ENCODE results near the gene PVALEF.

The PVALEF gene

DNA sequence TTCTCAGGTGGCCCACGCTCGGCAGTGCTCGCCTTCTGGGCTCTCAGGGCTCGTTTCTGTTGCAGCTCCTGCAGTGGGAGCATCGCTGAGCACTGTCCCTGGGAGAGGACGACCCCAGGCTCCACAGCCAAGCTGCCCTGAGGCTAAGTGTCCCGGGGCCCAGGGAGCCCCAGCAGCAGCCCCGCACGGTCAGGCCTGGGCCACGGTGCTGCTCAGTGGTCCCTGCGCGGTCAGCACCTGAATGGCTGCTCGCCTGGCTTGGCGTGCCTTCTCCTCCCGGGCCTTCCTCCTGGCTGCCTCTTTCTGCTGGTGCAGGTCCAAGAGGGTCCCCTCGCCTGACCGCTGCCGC, 34.1 kb downstream of the PVALEF start:
- no peak for DNase-seq

DNA sequence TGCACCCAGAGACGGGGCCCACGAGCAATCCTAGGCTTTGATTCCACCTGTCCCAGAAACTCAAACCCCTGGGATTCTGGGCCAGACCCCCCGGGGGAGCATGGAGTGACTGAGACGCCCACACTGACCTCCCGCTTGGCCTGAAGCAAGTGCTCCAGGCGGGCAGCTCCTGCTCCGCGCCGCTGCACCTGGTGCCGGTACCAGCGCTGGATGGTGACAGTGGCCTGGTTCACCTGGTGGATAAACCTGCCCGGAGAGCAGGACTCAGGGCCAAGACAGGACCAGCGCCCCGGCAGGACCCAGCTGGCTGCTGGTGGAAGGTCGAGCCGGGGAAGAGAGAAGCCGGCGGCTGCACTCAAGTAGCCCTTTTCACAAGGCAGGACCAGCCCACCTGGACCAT, 34.9 kb downstream of the PVALEF start:
- no peak for DNase-seq

DNA sequence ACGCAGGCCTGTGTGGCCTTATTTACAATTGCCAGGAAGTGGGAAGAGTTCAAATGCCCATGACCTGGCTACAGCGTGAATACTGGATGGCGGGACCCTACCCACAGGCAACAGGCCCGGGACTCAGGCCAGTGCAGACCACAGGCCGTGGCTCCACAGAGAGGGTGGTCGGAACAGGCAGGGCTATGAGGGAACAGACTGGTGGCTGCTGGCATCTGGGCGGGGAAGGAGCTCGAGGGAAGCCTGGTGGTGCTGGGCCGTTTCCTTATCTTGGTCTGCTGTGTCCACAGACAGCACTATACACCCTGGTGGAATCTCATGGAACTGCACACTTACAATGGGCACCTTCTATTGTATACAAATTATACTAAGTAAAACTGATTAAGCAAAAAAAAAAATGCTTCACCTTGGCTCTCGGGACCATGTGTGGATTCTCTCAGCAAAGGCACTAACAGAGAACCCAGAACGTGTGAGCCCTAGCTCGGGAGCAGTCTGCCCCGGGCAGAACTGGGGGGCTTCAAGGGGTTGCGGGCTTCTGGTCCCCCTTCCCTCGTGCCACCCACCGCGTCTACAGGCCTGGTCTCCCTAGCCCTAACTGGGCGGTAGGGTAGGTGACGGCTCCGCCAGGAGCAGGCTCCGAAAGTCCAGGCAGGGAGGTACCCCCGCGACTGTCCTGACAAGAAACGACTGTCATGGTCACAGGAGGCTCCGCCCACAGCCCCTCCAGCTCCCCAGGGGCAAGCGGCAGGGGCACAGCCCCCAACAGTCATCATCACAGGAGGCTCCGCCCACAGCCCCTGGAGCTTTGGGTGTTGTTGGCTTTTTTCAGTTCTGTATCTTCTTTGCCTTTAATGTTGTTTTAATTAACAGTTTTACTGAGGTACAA, 35.6 kb downstream of the PVALEF start:
- DNase-seq: no peak

DNA sequence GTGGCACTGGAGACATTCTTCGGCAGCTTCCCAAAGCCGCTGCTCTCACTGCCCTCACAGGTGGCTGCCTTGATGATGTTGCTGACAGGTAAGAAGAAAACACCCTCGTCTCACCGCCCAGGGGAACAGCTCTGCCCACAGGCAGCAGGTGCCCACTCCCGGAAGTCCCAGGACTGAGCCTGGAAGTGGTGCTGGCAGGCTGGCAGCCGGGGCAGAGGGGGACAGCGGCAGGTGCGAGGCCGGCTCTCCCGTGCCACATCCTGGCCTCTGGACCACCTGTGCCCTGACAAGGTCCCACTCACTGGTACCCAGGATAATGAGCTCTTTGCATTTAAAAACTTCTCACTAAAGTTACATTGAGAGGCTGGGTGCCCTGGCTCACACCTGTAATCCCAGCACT, 37.0 kb downstream of the PVALEF start:
- no peak for DNase-seq

DNA sequence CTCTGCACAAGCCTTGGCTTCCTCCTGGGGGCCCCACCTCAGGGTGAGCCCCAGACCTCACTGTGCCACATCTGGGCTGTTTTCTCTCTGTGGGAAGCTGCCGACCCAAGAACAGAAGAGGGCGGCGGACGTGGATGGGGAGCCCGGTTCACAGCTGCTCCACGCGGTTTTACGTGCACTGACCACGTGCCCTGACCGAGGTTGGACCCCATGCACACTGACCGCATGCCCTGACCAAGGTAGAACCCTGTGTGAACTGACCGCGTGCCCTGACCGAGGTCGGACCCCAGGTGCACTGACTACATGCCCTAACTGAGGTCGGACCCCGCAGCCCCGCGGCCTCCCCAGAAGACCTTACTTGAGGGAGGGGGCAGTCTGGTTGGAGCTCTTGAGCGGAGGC, 37.8 kb downstream of the PVALEF start:
- DNase-seq: no peak

DNA sequence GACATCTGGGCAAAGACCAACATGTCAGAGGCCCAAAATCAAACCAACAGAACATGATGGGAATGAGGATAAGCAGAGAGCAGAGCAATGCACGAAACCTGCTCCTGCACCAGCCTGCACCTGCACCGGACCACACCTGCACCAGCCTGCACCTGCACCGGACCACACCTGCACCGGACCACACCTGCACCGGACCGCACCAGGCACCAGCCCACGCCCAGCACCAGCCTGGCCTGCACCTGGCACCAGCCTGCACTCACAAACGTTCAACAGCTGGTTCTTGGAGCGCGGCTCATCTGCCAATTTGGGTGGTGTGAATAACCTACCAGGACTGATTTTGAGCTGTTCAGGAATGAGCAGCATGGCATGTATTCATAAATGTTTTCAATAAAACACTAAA, 39.3 kb downstream of the PVALEF start:
- no peak for DNase-seq

DNA sequence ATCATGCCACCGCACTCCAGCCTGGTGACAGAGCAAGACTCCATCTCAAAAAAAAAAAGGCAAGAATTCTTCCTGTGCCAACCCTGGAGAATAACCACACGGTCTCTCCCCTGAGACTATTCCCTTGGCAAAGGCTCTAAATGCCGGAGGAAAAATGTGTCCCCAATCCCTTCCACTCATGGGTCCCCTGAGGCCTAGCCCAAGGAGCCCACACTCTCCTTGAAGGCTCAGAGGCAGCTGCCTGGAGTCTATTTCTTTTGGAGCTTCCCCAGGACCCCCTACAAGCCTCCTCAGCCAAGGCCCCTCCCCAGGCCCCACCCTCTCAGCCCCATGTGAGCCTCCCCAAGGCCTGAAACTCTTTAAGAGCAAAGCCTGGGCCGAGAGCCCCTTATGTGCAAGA, 40.9 kb downstream of the PVALEF start:
- DNase-seq: no peak

DNA sequence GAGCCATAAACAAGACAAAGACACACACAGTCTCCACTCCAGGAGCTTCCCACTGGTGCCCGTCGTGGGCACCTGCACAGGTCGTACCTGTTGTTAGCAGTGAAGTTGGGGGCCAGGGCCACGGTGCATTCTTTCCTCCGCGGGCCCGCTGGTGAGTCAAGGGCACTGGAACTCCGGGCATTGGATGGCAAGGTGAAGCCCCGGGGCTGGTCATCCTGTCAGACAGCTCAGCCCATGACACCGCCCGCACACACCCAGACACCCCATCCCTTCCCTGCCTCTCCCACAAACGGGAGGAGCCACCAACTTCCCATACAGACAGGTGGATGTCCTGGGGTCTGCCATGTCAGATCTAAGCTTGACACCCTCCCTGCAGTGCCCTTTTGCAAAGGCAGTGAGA, 41.4 kb downstream of the PVALEF start:
- no peak for DNase-seq

DNA sequence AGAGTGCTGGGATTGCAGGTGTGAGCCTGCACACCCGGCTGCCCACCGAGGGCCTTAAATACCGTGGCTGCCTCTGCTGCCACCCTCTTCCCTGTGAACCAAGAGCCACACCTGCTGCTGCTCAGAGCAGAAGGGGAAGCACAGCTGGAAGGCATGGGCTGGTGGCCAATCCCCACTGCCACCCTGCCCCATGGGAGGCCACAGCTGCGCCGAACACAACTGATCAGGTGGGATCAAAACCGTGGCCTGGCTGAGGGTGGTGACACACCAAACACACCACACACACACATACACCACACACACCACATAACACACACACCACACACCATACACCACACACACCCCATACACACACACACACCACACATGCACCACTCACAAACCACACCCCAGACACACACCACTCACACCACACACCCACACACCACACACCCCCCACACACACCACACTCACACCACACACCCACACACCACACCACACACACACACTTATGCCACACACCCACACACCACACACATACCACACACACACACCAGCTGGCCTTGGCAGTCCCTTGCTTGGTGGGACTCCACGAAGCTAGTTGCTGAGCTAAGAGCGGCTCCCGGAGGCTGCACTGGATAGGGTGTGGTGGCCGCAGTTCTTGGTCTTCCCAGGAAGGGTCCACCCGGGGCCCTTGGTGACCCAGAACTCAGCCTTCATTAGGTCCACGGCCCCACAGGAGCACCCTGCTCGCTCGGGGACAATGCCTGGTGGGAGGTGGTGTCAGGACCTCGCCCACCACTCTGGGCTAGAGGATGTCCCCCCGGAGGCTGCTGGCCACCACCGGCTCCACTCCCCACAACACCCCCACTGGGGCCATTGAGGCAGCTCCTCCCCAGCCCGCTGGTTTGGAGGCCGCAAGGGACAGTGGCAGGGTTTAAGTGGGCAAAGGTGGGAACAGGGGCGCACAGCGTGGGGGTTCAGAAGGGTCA, 42.6 kb downstream of the PVALEF start:
- DNase-seq: no peak

DNA sequence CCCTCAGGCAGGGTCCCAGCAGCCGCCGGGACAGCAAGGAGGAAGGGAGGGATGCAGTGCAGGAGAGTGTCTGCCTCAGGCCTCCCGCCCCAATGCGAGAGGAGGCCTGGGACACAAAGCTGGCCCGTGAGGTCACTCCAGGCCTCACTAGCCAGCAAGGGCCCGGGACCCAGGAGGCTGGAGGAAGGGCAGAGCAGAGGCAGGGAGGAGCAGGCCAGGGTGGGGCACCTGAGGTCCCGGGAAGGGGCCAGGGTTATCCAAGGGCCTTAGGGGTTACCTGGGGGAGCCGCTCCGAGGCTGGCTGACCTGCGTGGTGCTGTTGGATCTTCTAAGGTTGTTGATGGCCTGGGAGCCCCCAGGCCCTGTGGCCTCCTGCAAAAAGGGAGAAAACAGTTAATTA, 43.3 kb downstream of the PVALEF start:
- DNase-seq: no peak

DNA sequence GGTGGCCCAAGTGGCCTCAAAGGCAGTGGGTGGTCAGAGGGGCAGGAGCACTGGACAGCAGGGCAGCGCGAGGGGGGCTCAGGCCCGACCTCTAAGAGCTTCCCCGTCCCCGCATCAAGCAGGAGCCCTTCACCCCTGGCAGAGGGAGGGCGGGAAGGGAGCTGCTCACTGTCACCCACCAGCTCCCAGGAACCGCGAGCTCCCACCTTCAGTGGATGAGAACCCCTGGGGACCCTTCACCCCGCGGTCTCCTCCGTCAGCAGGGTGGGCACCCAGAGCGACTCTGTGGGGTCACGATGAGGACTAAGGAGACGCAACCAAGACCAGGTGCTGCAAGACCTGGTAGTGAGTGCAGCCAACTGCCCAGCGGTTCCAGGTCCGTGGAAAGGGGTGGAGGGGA, 43.8 kb downstream of the PVALEF start:
- no peak for DNase-seq

DNA sequence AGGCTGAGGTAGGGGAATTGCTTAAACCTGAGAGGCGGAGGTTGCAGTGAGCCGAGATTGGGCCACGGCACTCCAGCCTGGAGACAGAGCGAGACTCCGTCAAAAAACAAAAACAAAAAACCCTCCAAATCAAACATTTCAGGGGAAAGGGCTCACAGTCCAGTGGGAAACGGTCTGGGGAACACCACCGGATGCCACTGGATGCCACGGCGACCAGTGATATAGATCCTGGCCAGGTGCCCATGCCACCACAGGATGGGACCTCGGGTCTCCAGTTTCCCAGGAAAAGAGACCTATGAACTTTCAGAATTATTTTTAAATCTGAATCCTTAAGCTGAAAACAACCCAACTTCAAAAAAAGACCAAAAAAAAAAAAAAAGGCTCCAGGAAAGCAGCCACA, 45.2 kb downstream of the PVALEF start:
- DNase-seq: no peak

DNA sequence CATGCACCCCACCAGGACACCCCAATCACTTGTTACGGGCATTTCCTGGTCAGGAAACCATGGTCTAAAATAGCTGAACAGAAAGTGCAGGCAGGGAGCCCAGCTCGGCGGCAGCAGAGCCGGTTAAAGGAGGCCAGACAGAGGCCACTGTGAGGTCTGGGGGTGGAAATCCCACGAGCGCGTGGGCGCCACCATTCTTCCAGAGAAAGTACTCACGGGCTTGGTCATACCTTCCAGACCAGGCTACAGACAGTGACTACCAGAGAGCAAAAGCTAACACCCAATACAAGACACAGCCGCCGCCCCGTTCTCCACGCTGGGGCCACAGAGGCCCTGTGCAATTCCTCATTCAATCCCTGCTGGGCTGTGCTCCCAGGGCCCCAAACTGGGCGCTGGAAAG, 45.6 kb downstream of the PVALEF start:
- DNase-seq: no peak

DNA sequence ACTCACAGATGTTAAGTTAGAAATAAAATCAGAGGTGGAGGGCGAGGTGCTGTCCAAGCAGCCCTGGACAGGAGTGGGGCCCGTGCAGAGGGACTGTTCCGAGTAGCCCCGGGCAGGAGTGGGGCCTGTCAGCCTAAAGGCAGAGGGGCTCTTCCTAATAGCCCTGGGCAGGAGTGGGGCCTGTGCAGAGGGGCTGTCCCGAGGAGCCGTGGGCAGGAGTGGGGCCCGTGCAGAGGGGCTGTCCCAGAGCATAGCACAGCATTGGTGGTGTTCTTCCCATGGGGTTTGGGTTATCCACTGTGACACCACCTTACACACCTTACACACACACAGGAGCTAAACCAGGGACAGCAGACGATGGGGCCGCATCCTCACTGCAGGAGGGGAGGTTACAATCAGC, 47.1 kb downstream of the PVALEF start:
- DNase-seq: no peak

DNA sequence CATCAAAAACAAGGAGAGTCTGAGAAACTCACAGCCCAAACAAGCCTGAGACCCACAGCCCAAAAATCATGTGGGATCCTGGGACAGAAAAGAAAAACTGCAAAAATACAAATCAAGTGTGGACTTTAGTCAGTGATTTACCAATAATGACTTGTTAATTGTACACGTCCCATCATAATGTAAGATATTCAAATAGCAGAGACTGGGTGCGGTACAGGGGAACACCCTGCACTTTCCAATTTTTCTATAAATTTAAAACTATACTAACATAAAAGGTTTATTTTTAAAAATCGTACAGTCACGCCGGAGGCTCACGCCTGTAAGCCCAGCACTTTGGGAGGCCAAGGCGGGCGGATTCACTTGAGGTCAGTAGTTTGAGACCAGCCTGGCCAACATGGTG, 48.7 kb downstream of the PVALEF start:
- no peak for DNase-seq

DNA sequence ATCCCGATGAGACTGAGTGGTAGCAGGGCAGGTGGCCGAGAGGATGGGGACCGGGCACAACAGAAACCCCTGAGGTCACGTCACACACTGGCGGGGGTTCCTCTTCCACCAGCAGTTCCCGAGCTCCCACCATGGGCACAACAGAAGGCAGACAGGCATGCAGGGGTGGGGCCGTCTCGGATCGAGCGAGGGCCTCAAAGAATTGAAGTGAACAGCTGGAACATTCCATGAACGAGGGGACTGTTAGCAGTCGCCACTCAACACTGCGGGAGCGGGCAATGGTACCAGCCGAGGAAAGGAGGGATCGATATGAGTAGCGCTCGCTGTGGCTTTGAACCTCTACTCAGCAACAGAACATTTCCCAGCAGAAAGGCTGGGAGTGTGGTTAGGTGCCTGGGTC, 52.2 kb downstream of the PVALEF start:
- no peak for DNase-seq

DNA sequence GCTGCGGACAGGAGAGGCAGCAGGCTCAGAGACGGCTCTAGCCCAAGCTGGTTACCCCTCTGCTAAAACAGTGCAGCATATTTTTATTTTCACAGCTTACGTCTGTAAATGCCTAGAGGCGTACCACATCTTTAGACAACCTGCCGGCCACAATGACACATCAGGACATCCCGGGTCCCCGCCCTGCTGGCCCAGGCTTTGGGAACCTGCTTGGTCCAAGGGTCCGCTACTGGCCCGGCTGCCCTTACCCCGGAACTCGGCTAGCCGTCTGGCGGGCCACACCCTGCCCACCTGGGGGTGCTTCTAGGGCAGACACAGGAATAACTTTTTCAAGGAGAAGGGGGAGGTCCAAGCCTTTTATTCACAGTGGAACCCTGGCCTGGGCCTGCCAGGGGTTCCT, 53.2 kb downstream of the PVALEF start:
- DNase-seq: no peak

DNA sequence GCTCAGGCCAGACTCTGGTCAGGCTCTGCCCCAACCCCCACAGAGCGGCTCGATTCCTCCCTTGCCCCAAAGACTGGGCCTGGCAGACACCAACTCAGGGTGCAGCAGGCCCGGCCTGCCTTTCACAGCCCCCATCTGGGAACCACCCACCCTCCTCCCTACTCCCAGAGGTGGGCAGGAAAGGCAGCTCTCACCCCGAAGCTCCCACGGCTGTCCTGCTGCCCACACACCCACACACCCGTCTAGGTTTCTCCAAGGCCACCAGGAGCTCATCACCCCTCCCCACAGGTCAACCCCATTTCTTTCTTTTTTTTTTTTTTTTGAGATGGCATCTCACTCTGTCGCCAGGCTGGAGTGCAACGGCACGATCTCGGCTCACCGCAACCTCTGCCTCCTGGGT, 53.7 kb downstream of the PVALEF start:
- DNase-seq: no peak

DNA sequence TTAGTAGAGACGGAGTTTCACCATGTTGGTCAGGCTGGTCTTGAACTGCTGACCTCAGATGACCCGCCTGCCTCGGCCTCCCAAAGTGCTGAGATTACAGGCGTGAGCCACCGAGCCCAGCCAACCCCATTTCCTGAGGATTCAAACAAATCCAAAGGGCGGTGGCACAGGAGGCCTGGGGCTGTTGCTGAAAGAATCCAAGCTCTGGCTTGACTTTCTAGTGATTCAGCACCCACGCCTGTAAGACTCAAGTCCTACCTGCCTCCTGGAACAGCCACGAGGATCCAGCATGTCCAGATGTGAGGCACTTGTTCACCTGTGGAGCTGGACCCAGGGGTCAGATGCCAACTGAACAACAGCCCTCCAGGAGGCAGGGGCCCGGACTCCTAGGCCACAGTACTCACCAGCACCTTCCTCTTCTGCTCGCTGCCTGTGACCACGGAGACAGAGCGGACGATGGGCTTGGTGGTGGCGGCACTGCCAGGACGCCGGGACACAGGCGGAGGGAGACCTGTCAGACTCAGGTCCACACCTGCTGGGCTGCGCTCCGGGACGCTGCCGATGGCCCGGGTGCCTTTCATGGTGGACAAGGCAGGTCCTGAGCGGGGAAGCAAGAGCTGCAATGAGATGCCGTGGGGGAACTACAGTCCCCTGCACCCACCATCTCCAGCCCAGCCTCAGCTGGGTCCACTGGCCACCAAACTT, 54.3 kb downstream of the PVALEF start:
- DNase-seq: no peak

DNA sequence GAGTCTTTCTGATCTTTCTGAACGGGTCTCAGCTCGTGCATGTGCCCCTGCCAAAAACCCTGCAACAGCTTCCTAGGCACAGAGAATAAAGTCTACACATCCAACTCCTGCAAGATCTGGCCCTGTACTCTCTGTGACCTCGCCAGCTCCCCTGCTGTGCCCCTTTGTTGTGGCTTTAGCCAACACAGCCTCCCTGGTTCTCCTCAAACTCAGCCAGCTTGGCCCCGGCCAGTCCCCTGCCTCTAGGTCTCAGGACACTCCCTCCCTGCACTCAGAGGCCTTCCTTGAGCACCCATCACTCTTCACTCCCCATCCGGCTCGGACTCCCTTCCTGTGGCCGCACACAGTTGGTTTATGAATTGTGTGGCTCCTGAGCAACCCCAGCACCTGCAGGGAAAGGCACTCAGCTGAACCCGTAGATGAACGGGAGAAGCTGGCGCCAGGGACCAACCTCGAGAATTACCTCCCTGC, 56.1 kb downstream of the PVALEF start:
- DNase-seq: no peak

DNA sequence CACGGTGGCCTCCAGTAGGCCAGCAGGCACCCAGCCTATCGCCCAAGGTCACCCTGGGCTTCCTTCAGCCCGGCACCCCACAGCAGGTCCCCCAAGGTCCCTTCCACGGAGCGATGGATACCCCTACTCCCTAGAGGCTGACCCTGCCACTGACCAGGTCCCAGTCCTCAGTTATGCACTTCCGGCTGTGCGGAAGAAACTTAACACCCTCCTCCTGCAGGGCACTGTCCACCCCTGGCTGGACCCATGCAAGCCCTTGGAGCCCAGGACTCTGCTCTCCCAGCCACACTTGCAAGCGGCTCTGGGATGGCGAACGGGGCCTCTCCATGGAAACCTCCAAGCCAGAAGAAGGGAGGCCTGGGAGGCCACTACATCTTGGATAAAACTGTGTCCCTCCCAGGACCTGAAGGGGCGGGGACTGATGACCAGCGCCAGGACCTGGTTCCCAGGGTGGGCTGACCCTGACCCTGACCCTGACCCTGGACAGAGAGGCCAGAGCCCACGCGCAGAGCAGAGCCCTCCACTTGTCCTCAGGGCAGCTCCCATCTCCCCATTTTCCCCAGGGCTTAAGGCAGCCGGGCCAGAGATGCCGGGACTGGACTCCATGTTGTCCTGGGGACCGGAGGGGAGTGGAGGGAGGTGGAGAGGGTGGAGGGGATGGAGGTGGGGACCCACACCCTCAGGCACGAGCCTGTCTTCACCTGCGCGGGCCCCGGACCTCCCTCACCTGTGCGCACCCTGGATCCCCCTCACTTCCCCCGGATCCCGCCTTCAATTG, 56.7 kb downstream of the PVALEF start:
- DNase-seq: no peak

DNA sequence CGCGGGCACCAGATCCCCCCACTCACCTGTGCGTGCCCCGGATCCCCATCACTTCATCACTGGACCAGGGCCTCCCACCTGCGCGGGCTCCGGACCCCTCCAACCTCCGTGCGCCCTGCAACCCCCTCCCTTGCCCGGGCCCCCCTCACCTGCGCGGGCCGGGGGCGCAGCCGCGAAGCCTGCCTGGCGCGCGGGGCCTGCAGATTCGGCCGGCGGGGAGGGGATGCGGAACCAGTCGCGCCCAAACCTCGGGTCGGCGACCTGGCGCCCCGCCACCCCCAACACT, 57.3 kb downstream of the PVALEF start:
- DNase-seq: no peak

All from NCI-H2029 treated with DMSO at 0.1 percent for 48 hours (cell line).